Omental fat pad (tissue), 4 donors: ENCODE measurements around the gene DKC1. TPM values are rescaled to one million over a fixed set of nuclear protein-coding genes. Genes with fewer than 3 reads are reported as not detected.

Source experiments
- ATAC-seq: fragments of 150-250 bp; one replicate; pipeline ENCODE4 v1.9.1; 2016; ENCODE audit warnings: mild to moderate bottlenecking, moderate library complexity; ENCODE audit not compliant: low FRiP score
- DNase-seq: peaks from one replicate; pipeline ENCODE4 v3.0.0-alpha.2; 2019; ENCODE audit warnings: low spot score
- CTCF ChIP-seq, 3 donors: fragments of 450-650 bp; IDR thresholded peaks; one replicate each; pipeline ENCODE4 v1.5.1; 2016 to 2017; ENCODE audit warnings: antibody characterized with exemption in 3 of 3, mild to moderate bottlenecking in 3 of 3, moderate library complexity in 2 of 3
- total RNA-seq, 4 donors: library from RNA; depleted of rRNA; stranded (reverse); fragments of >200 nt; gene quantifications; one replicate each; pipeline ENCODE4 v1.1.0, GENCODE V29; 2016

Gene DKC1
- total RNA-seq, 4 donors from 2014 or later: 29.8 to 125 (median 35.9) TPM

- no peak for ATAC-seq
- TF ChIP-seq CTCF (IDR thresholded peaks at IDR 0.05): no peak
Measured at GRCh38 chrX:154721155-154721554, 41.5 kb upstream of the DKC1 start.

GRCh38 chrX:154724993-154725756 lies 37.5 kb upstream of the DKC1 start:
- TF ChIP-seq CTCF (IDR thresholded peaks at IDR 0.05): no peak
- DNase-seq (no peak), ATAC-seq (no peak)

More at GRCh38 chrX:154721155-154721554, 41.5 kb upstream of the DKC1 start:
- no peak for DNase-seq

GRCh38 chrX:154727418-154727817 lies 35.2 kb upstream of the DKC1 start:
- DNase-seq: no peak
- no peak for TF ChIP-seq CTCF (IDR thresholded peaks at IDR 0.05)
- ATAC-seq: no peak

- ATAC-seq (peak; percentile 50), DNase-seq (no peak)
- no peak for TF ChIP-seq CTCF (IDR thresholded peaks at IDR 0.05)
Measured at GRCh38 chrX:154727871-154728270, 34.8 kb upstream of the DKC1 start.

GRCh38 chrX:154728431-154729190 lies 34.1 kb upstream of the DKC1 start:
- ATAC-seq (no peak), DNase-seq (no peak)
- no peak for TF ChIP-seq CTCF (IDR thresholded peaks at IDR 0.05)

GRCh38 chrX:154729439-154729838 lies 33.2 kb upstream of the DKC1 start:
- no peak for TF ChIP-seq CTCF (IDR thresholded peaks at IDR 0.05)
- ATAC-seq: no peak
- DNase-seq: no peak
